SKM-1 (cell line): ENCODE results near the gene NUFIP2.
"Not testable (repeated sequence)": the region's sequence is repeated elsewhere in the genome, so short reads cannot be mapped to it uniquely, and the experiment has no call there.

Source experiments
- DNase-seq: peaks from one replicate; lab custom pipeline; 2025; ENCODE audit not compliant: unreplicated experiment; lab: John Stamatoyannopoulos, UW

NUFIP2 gene

DNA sequence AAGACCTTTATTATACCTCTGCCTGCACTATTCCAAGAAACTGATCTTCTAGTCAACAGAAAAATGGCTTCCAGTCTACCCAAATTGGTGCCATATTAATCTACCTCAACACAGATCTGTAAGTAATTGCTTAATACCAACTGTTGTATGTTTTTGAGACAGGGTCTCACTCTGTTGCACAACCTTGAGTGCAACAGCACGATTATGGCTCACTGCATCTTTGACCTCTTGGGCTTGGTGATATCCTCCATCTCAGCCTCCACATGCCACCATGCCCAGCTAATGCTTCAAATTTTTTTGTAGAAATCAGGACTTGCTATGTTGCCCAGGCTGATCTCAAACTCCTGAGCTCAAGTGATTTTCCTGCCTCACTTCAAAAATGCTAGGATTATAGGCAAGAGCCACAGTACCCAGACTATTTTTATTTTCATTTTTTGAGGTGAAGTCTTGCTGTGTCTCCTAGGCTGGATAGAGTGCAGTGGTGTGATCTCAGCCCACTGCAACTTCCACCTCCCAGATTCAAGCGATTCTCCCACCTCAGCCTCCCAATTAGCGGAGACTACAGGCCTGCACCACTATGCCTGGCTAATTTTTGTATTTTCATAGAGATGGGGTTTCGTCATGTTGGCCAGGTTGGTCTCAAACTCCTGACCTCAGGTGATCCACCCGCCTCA, 14.4 kb downstream of the NUFIP2 start:
- no peak for DNase-seq

DNA sequence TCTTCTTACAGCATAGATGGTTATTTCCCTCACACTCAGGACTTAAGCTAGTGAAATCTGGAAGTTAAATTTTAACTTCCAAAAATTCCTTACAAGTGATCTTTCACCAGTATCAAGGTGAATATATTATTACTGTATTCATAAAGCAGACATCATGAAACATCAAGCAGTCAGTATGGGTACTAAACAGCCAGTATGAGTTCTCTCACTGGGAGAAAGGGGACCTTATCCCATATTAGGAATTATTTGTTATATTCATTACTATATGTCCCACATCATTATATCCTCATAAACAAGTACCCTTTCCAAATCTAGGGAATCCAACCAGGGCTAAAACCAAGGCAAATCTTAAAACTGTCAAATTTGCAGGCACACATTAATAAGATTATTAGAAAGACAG, 15.3 kb downstream of the NUFIP2 start:
- DNase-seq = no peak

- no peak for DNase-seq
Observed at GRCh38 chr17:29273924-29274323, 20.0 kb downstream of the NUFIP2 start.

GRCh38 chr17:29271980-29272379, 22.0 kb downstream of the NUFIP2 start:
- not testable (repeated sequence) for DNase-seq

DNA sequence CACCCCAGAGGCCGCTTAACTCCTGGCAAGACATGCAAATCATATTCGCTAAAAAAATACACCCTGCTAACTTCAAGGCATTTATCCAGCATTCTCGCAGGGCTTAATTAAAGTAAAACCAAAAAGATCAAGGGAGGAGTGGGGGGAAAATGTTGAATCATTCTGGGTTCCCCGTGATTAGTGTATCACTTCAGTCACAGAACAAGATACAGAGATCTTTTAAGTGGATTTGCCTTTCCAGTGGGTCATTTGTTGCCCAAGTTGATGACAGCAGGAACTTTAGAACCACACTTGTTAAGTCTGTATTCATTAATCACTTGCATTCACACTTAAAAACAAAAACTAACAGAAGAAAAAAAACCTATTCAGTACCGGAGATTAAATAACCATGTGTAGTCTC, 30.0 kb downstream of the NUFIP2 start:
- no peak for DNase-seq

DNA sequence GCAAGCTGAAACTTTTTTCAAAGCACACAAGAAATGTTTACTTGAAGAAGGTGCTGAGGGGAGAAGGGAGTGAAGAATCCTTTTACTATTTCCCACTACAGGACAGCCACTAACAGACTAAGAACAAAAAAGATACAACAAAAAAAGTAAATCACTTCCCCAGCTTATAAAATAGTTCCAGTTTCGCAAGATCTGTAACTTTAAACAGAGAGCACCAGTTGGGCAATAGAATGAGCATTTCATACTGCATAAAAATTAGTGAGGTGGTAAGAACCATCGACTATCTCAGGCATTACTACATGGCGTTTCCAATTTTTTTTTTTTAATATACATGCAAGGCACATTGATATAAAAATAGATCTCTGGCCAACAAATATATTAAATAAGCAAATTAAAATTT, 36.2 kb downstream of the NUFIP2 start:
- DNase-seq = no peak

GRCh38 chr17:29256735-29257466, 37.0 kb downstream of the NUFIP2 start:
- no peak for DNase-seq

GRCh38 chr17:29255926-29256522, 37.9 kb downstream of the NUFIP2 start:
- no peak for DNase-seq

GRCh38 chr17:29253037-29253436, 40.9 kb downstream of the NUFIP2 start:
- DNase-seq = no peak

DNA sequence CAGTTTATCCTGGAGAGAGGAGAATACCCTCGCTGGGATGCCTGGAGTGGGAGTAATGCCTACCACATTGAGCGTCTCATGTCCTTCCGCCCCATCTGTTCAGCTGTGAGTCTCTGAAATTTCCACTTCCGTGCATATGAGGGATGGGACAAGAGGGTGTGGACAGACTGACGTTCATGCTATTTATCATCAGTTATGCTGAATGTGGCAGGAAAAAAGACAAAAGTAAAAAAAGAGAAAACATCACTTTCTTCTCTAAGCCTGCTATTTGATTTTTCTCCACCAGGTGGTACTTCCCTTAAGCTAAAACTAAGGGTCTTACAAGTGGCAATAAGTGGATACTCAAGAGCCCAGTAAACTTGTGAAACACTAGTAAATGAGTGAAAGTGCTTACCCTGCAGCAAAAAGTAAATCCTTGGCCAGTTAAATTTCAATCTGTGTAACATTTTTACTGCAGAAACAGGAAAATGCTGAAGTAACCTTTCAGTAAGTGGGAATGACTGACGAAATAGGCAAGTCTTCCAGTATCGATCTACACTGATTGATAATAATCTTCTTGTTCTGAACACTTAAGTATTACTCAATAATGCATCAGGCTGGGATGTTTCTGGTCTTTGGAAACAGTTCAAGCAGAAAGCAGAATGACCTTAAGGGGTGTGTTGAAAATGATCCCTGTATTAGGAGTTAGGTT, 41.7 kb downstream of the NUFIP2 start:
- no peak for DNase-seq

DNA sequence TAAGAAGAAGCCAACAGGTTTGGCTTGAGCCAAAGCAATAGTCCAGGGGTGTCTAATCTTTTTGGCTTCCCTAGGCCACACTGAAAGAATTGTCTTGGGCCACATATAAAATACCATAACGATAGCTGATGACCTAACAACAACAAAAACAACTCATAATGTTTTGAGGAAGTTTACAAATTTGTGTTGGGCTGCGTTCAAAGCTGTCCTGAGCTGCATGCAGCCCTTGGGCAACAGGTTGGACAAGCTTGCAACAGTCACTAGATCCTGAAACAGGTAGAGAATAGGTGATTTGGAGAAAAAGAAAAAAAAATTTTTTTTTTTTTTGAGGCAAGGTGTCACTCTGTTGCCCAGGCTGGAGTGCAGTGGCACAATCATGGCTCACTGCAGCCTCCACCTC, 42.8 kb downstream of the NUFIP2 start:
- DNase-seq = no peak

DNA sequence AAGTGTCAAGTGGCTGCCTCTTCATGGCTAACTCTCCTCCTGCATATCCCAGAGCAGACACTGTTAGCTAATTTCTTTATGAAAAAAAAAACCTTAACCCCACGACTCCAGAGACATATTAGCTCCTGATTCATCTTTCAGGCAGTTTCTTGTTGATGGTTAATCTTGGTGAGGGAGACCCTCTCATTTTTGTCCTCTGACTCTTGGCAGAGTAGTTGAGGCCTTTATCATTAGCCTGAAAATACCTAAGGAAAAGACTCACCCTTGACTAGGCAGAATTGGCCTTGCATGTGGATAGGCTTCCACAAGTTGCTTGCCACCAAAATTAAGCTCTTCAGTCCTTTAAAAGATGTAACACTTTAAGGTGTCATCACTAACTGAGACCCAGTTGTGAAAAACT, 43.3 kb downstream of the NUFIP2 start:
- no peak for DNase-seq

- no peak for DNase-seq
Observed at GRCh38 chr17:29248845-29249244, 45.1 kb downstream of the NUFIP2 start.

- no peak for DNase-seq
Observed at GRCh38 chr17:29247219-29247618, 46.7 kb downstream of the NUFIP2 start.

- no peak for DNase-seq
Observed at GRCh38 chr17:29246628-29247027, 47.3 kb downstream of the NUFIP2 start, which contains the start of gene CRYBA1. TSS of gene CRYBA1 (plus strand) at chr17:29246859. CDS start at chr17:29246864, 5 bp downstream.

- no peak for DNase-seq
Observed at GRCh38 chr17:29245401-29245800, 48.5 kb downstream of the NUFIP2 start.

DNA sequence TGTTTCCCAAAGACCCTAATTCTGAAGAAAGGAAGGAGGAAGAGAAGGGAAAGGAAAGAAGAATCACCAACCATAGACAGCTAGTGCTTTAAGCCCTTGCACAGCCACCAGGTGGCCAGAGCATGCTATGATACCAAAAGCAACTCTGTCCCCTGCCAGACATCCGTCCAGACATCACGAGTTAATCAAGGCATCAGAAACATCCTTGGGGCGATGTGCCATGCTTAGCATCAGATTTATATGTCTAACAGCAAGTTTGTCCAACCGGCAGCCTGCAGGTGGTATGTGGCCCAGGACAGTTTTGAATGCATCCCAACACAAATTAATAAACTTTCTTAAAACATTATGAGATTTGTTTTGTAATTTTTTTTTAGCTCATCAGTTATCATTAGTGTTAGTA, 50.2 kb downstream of the NUFIP2 start:
- DNase-seq = no peak

GRCh38 chr17:29242790-29243189, 51.2 kb downstream of the NUFIP2 start:
- no peak for DNase-seq

DNA sequence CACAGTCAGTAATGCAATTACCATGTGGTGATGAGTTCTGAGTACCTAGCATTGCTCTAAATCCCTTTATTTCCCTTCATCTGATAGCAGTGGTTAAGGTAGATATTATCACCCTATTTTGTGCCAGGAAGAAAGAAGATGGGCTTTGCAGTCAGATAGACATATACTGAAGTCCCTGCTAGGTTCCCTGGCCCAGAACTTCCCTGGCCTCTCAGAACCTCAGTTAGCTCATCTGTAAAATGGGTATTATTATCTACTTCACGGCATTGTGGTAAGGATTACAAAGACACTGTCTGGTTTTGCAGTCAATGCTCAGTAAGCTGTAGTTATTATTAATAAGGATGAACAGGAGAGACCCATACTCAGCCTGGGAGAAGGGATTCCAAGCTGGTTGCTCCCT, 51.9 kb downstream of the NUFIP2 start:
- DNase-seq = no peak

DNA sequence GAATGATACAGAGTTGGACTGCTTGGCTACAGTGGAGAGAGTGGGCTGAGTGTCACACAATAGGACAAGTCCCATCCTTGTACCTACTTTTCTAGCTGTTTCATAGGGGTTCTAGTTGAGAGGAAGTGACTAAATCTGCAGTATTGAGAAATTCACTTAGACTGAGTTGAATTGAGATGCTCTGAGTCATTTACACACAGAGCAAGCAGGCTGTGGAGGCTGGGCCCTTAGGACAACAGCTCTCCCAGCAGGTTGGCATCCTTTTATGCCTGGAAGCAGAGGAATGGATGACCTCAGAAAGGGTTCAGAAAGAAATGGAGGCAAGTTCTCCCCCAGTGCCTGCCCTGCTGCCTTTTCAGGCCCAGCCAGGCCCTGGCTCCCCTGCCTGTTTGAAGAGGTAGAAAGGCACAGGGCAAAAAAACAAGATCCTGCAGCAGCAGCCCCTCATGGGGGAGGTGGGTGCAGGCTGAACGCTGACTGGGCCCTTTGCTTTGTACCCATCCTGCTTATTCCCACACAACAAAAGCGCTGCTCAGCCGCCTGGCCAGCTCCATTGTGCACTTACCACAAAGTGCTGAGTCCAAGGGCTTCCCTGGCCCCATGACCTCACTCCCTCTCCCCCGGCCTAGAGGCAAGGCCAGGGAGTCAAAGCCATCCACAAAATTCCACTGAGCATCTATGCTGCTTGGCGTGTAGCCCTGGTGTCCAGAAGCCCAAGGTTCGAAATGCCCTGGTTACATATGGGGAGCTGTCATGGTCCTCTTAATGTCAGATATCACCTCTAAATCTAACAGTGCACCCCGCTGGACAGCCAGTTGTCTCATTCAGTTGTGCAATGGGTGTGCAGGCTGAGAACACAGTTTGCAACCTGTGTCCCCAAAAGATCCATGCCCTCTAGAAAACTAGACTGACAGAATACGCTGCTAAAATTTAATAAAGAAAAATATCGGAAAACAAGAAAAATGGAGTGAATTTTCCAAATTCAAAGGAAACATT, 52.7 kb downstream of the NUFIP2 start:
- peak; percentile 77 for DNase-seq
